ENCODE results near the gene PRIM1. TPM values are rescaled to one million over a fixed set of nuclear protein-coding genes. Genes with fewer than 3 reads are reported as not detected.

The PRIM1 gene
- total and polyA plus RNA-seq, 2 of the 13 experiments (the other 11 are each of a cell fraction or from before 2014, with no cell fraction given): 30.0 to 47.3 TPM

- TF ChIP-seq ZNF788 (CRISPR knock-in tag; IDR thresholded peaks at IDR 0.05; ENCODE audit: borderline replicate concordance): peak; percentile 69; the same call in 1 of the 2 replicates
- peak; percentile 78; the same call in 1 of the 2 replicates for TF ChIP-seq ZNF451 (CRISPR knock-in tag; IDR thresholded peaks at IDR 0.05)
- no peak for TF ChIP-seq FOXO4 (CRISPR knock-in tag; conservative IDR thresholded peaks at IDR 0.05)
- peak; percentile 9; the same call in 1 of the 2 replicates for TF ChIP-seq ZNF224 (CRISPR knock-in tag; IDR thresholded peaks at IDR 0.05)
- TF ChIP-seq MYC (CRISPR knock-in tag; IDR thresholded peaks at IDR 0.05; ENCODE audit: borderline replicate concordance): peak; percentile 99
- TF ChIP-seq, protein P1, sequence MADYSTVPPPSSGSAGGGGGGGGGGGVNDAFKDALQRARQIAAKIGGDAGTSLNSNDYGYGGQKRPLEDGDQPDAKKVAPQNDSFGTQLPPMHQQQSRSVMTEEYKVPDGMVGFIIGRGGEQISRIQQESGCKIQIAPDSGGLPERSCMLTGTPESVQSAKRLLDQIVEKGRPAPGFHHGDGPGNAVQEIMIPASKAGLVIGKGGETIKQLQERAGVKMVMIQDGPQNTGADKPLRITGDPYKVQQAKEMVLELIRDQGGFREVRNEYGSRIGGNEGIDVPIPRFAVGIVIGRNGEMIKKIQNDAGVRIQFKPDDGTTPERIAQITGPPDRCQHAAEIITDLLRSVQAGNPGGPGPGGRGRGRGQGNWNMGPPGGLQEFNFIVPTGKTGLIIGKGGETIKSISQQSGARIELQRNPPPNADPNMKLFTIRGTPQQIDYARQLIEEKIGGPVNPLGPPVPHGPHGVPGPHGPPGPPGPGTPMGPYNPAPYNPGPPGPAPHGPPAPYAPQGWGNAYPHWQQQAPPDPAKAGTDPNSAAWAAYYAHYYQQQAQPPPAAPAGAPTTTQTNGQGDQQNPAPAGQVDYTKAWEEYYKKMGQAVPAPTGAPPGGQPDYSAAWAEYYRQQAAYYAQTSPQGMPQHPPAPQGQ (CRISPR knock-in tag; IDR thresholded peaks at IDR 0.05; ENCODE audit: borderline replicate concordance): no peak
- TF ChIP-seq ZNF678 (CRISPR knock-in tag; IDR thresholded peaks at IDR 0.05): no peak
- no peak for TF ChIP-seq LRRFIP1 (CRISPR knock-in tag; conservative IDR thresholded peaks at IDR 0.05)
- TF ChIP-seq, protein P2, sequence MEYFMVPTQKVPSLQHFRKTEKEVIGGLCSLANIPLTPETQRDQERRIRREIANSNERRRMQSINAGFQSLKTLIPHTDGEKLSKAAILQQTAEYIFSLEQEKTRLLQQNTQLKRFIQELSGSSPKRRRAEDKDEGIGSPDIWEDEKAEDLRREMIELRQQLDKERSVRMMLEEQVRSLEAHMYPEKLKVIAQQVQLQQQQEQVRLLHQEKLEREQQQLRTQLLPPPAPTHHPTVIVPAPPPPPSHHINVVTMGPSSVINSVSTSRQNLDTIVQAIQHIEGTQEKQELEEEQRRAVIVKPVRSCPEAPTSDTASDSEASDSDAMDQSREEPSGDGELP (IDR thresholded peaks at IDR 0.05; ENCODE audit: borderline replicate concordance, low read depth): no peak; the same call in 1 of the 2 replicates
- no peak for TF ChIP-seq PCBP2 (optimal IDR thresholded peaks at IDR 0.05; ENCODE audit: low read depth, low read length, poor library complexity, severe bottlenecking)
- TF ChIP-seq JDP2 (CRISPR knock-in tag; IDR thresholded peaks at IDR 0.05; ENCODE audit: borderline replicate concordance): no peak
- TF ChIP-seq MTA3 (CRISPR knock-in tag; IDR thresholded peaks at IDR 0.05): no peak
- TF ChIP-seq ZFAT (CRISPR knock-in tag; conservative IDR thresholded peaks at IDR 0.05): no peak
- peak; percentile 61 for TF ChIP-seq NCOA2 (CRISPR knock-in tag; IDR thresholded peaks at IDR 0.05)
- peak; percentile 69; the same call in 1 of the 2 replicates for TF ChIP-seq ZBTB7A (CRISPR knock-in tag; IDR thresholded peaks at IDR 0.05)
- peak; percentile 96 for TF ChIP-seq HINFP (CRISPR knock-in tag; IDR thresholded peaks at IDR 0.05; ENCODE audit: low read depth)
- peak; percentile 39; the same call in 1 of the 2 replicates for TF ChIP-seq MAF1 (CRISPR knock-in tag; IDR thresholded peaks at IDR 0.05; ENCODE audit: borderline replicate concordance)
- peak; percentile 70; the same call in 1 of the 2 replicates for TF ChIP-seq MXD1 (CRISPR knock-in tag; IDR thresholded peaks at IDR 0.05)
- peak; percentile 93 for TF ChIP-seq KMT2A (CRISPR knock-in tag; IDR thresholded peaks at IDR 0.05)
- peak; percentile 98 for TF ChIP-seq YY1 (IDR thresholded peaks at IDR 0.05; ENCODE audit: insufficient read depth, insufficient replicate concordance, low read depth, low read length)
Observed at GRCh38 chr12:56724972-56725722, 27.0 kb downstream of the PRIM1 start, which contains the start of gene NACA (continued).
